Thyroid gland (tissue), 4 donors: ENCODE measurements around the gene SLC6A7. TPM values are rescaled to one million over a fixed set of nuclear protein-coding genes. Genes with fewer than 3 reads are reported as not detected.

ENCODE experiments used
- DNase-seq, 2 donors: peaks; one replicate each; pipeline ENCODE4 v3.0.0-alpha.2; 2019
- H3K27ac ChIP-seq, 3 donors: fragments of 200-600 bp; sonication (generic); 1 replicate in 2 of 3; 2 replicates in 1 of 3; pipeline ENCODE4 v1.5.1; 2016 to 2019; ENCODE audit warnings: mild to moderate bottlenecking in 1 of 3, moderate library complexity in 1 of 3
- H3K27me3 ChIP-seq: fragments of 200-600 bp; sonication (generic); one replicate; pipeline ENCODE4 v1.5.1; 2019
- H3K36me3 ChIP-seq, 2 donors: fragments of 200-600 bp; sonication (generic); one replicate each; pipeline ENCODE4 v1.5.1; 2016 to 2019
- H3K4me1 ChIP-seq, 2 donors: fragments of 200-600 bp; sonication (generic); one replicate each; pipeline ENCODE4 v1.5.1; 2017 to 2019
- H3K4me3 ChIP-seq, 3 donors: fragments of 200-600 bp; sonication (generic); replicated peaks in 1 of 3; 1 replicate in 2 of 3; 2 replicates in 1 of 3; pipeline ENCODE4 v1.5.1; 2016; ENCODE audit warnings: mild to moderate bottlenecking in 1 of 3
- H3K9me3 ChIP-seq: fragments of 200-600 bp; sonication (generic); one replicate; pipeline ENCODE4 v1.5.1; 2017
- POLR2A ChIP-seq, 2 donors: fragments of 450-650 bp; IDR thresholded peaks; one replicate each; pipeline ENCODE4 v1.6.1; 2017; ENCODE audit warnings: antibody characterized with exemption in 2 of 2, mild to moderate bottlenecking in 2 of 2, moderate library complexity in 1 of 2
- WGBS, 2 donors: methylation state at CpG; one replicate each; pipeline ENCODE4 v1.1.5; 2017; 5-methylcytosine and 5-hydroxymethylcytosine counted together
- intact Hi-C: fragments of 100-400 bp; cut with DNase I; formaldehyde crosslinking; loops from one replicate; pipeline ENCODE4 v1.15.1; 2023
- total RNA-seq, 4 donors: library from RNA; depleted of rRNA; stranded (reverse); fragments of >200 nt; gene quantifications; one replicate each; pipeline ENCODE4 v1.2.3, GENCODE V29; 2016
- TF ChIP-seq, protein P1 (sequence below), 6 experiments: fragments of 200-600 bp in 3 of 6; fragments of 450-650 bp in 3 of 6; sonication (generic) in 3 of 6; IDR thresholded peaks; one replicate each; pipeline ENCODE4 v1.5.1; 2016 to 2019; ENCODE audit warnings: antibody characterized with exemption in 6 of 6, mild to moderate bottlenecking in 2 of 6, inconsistent platforms in 1 of 6, moderate library complexity in 1 of 6

Gene SLC6A7
- total RNA-seq, 4 donors from 2014 or later: not detected

DNA sequence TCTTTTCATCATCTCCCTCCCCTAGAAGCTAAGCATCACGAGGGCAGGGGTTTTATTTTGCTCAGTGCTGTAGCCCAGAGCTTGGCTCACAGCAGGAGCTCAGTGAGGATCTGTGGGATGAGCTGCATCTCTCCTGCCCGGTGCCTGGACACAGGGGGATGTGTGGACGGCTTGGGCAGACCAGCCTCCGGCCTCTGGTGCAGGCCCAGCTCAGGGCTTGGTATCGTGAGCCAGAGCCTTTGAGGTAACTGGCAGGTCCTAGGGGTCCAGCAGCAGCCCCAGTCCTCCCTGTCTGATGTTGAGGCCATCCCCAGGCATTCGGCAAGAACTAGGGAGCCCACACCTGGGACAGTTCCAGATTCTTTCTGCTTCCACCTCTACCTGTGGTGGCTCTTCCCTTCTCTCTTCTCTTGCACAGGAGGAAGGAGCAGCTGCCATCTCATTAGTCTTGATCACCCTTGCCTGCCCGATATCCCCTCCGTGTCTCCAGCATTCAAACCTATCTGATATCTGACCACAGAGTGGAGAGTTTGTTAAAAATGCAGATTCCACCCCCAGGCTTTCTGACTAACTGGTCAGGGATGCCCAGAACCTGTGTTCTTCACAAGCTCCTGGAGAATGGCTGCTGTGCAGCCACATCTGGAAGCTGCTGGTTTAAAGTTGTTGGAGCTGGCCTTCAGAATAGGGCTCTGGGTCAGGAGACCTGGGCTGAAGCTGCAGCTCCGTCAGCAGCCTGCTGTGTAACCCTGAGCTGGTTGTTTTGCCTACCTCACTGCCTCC, 7.9 kb upstream of the SLC6A7 start:
- Histone ChIP-seq H3K27me3 (no peaks in the 10 kb centered on the region), H3K9me3 (no peaks in the 10 kb centered on the region), H3K27ac (peak overlapping the region in 1 of 3 donors; percentile 68), H3K4me3 (no peak overlapping the region), H3K36me3 (no peaks in the 10 kb centered on the region), H3K4me1 (peaks cover 10 to 33% of the 10 kb centered on the region in 2 donors)
- DNase-seq: no peak
- intact Hi-C loops: no loop called here
- TF ChIP-seq POLR2A (IDR thresholded peaks at IDR 0.05): no peak
- TF ChIP-seq, protein P1, sequence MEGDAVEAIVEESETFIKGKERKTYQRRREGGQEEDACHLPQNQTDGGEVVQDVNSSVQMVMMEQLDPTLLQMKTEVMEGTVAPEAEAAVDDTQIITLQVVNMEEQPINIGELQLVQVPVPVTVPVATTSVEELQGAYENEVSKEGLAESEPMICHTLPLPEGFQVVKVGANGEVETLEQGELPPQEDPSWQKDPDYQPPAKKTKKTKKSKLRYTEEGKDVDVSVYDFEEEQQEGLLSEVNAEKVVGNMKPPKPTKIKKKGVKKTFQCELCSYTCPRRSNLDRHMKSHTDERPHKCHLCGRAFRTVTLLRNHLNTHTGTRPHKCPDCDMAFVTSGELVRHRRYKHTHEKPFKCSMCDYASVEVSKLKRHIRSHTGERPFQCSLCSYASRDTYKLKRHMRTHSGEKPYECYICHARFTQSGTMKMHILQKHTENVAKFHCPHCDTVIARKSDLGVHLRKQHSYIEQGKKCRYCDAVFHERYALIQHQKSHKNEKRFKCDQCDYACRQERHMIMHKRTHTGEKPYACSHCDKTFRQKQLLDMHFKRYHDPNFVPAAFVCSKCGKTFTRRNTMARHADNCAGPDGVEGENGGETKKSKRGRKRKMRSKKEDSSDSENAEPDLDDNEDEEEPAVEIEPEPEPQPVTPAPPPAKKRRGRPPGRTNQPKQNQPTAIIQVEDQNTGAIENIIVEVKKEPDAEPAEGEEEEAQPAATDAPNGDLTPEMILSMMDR (IDR thresholded peaks at IDR 0.05): no peak
- WGBS, 2 donors: 87 to 93% methylated on average over 9 of the region's 9 CpGs

DNA sequence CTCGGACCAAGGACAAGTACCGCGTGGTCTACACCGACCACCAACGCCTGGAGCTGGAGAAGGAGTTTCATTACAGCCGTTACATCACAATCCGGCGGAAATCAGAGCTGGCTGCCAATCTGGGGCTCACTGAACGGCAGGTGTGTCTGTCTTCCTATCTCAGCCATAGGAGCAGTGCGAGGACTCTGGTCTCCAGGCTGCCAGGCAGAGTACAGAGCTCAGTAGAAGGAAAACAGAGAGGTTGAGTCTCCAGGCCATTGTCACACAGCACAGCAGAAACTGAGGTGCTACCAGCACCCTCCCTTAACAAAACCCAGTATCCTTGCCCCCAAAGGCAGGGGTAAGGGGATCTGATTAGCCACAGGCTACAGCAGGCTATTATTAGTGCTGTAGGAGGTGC, 7.1 kb upstream of the SLC6A7 start:
- H3K27ac ChIP-seq: no peak overlapping the region
- no peaks in the 10 kb centered on the region for H3K9me3 ChIP-seq
- no peak overlapping the region for H3K4me3 ChIP-seq
- H3K27me3 ChIP-seq: no peaks in the 10 kb centered on the region
- TF ChIP-seq, protein P1 (IDR thresholded peaks at IDR 0.05): no peak
- no peak for TF ChIP-seq POLR2A (IDR thresholded peaks at IDR 0.05)
- 87 to 92% methylated on average over 10 of the region's 10 CpGs for WGBS, 2 donors
- peaks cover 5 to 25% of the 10 kb centered on the region in 2 donors for H3K4me1 ChIP-seq
- no peaks in the 10 kb centered on the region for H3K36me3 ChIP-seq
- intact Hi-C loops: no loop called here
- DNase-seq: no peak

DNA sequence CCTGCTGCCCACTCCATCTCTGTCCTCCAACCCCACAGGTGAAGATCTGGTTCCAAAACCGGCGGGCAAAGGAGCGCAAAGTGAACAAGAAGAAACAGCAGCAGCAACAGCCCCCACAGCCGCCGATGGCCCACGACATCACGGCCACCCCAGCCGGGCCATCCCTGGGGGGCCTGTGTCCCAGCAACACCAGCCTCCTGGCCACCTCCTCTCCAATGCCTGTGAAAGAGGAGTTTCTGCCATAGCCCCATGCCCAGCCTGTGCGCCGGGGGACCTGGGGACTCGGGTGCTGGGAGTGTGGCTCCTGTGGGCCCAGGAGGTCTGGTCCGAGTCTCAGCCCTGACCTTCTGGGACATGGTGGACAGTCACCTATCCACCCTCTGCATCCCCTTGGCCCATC, 6.4 kb upstream of the SLC6A7 start:
- Histone ChIP-seq H3K9me3 (no peaks in the 10 kb centered on the region), H3K4me3 (no peak overlapping the region), H3K27me3 (no peaks in the 10 kb centered on the region), H3K27ac (no peak overlapping the region), H3K36me3 (no peaks in the 10 kb centered on the region), H3K4me1 (peaks cover 4 to 21% of the 10 kb centered on the region in 2 donors)
- DNase-seq: no peak
- intact Hi-C loops: no loop called here
- TF ChIP-seq, protein P1 (IDR thresholded peaks at IDR 0.05): no peak
- no peak for TF ChIP-seq POLR2A (IDR thresholded peaks at IDR 0.05)
- 92% methylated on average over 10 to 11 of the region's 12 CpGs for WGBS, 2 donors

DNA sequence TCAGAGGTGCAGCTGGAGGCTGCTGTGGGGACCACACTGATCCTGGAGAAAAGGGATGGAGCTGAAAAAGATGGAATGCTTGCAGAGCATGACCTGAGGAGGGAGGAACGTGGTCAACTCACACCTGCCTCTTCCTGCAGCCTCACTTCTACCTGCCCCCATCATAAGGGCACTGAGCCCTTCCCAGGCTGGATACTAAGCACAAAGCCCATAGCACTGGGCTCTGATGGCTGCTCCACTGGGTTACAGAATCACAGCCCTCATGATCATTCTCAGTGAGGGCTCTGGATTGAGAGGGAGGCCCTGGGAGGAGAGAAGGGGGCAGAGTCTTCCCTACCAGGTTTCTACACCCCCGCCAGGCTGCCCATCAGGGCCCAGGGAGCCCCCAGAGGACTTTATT, 5.9 kb upstream of the SLC6A7 start:
- H3K36me3 ChIP-seq: no peaks in the 10 kb centered on the region
- WGBS, 2 donors: 83 to 95% methylated on average over 2 of the region's 2 CpGs
- no peaks in the 10 kb centered on the region for H3K9me3 ChIP-seq
- no peak overlapping the region for H3K27ac ChIP-seq
- H3K4me3 ChIP-seq: no peak overlapping the region
- no peaks in the 10 kb centered on the region for H3K27me3 ChIP-seq
- H3K4me1 ChIP-seq: peaks cover 4 to 21% of the 10 kb centered on the region in 2 donors
- intact Hi-C loops: no loop called here
- no peak for TF ChIP-seq POLR2A (IDR thresholded peaks at IDR 0.05)
- TF ChIP-seq, protein P1 (IDR thresholded peaks at IDR 0.05): no peak
- no peak for DNase-seq
